GM19395 (cell line): Measurements from ENCODE around the gene LRP1B.
A peak's percentile ranks its signal among the peaks of the same experiment; 100 is the strongest.

Experiments
- ATAC-seq: cut with Tn5 transposase; IDR thresholded peaks from one replicate; pipeline ENCODE4 v1.9.1; 2021; ENCODE audit warnings: mild to moderate bottlenecking, moderate library complexity; ENCODE audit not compliant: unreplicated experiment

The LRP1B gene

DNA sequence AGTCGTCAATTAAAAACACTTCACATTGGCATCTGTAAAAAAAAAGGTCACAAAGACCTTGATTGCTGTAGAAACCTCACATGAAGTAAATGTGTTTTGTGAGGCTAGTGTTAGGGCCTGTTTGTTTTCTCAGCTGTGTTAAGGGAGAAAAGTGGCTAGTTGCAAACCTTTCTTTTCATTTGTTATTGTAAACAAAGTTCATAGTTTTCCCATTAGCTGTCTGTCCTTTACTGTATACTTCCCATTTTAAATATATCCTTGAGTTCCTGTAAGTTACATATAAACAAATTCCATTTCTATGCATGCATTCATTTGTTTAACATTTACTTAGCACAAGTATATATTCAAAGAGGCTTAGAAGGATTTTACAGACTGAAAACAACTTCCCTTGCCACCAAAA, 1250.2 kb downstream of the LRP1B start:
- ATAC-seq, result no peak

DNA sequence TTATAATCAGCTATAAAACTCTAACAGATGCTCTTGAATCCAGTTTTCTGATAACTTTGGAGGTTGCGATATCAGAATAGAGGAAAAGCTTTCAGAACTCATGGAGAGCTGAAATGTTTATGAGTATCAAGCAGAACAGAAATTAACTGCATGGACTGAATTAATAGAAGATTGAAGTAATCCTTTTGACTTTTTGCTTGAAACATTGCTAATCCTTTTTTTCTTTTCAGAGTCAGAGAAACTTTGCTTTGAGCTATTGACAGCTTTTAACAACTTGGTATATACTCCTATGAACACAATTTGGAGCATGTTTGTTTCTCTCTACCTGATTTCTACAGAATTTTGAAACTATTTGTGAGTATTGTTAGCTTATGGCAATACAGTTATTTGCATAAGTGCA, 1254.8 kb downstream of the LRP1B start:
- ATAC-seq, result no peak

DNA sequence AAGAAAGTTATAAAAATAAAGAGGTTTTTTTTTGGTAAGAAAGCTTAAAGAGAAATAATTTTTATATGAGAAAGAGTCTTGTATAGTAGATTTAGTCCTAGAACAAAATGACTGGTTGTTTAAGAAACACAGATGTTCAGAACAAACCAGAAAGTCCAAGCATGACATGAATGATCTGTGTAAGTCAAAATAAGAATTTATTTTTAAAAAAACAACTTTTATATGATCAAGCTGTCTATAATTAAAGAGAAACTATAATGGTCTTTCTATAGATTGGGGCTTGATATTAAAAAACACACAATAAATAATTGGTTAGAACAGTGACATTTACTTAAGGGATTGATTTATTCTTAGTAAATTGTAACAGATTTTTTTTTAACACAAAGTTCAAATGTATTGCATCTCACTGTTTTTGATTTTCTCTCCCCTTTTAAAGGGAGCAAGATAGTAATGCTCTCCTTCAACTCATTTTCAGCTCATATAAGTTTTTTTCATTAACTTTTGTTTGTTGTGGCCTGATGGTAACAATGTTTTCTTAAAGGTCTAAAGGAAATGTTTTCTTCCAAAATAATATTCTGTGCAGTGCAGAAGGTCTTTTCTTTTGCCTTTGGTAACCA, 1256.8 kb downstream of the LRP1B start:
- no peak for ATAC-seq

DNA sequence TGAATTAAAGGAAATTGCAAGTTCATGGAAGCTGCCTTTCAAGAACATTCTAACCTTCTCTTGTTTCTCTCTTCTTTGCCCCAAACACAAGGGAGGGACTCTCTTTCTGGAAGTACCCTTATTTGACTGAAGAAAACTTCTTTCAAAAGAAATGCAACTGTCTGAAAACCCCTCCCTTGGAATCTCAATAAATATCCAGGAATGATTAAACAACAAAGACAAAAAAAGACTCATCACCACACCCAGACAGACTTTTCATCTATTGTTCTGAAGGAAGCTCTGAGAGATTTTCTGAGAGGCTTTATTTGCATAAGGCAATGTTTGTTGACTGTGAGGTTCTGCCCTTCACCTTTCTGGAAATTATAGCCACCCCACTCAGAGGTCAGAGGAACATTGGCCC, 1260.9 kb downstream of the LRP1B start:
- no peak for ATAC-seq

DNA sequence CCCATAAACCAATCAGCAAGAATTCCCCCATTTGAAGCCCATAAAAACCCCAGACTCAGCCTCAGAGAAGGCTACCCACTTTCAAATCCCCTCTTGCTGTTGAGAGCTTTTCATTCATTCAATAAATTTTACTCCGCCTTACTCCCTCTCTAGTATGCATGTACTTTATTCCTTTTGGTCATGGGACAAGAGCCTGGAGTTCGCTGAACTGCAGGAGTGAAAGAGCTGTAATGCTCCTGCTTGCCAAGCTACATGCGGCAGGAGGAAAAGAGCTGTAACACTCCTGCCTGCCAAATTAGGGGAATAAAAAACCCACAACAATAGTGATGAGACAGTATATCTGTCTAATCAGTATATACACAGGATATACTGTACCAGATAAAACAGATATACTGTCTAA, 1261.7 kb downstream of the LRP1B start:
- no peak for ATAC-seq

DNA sequence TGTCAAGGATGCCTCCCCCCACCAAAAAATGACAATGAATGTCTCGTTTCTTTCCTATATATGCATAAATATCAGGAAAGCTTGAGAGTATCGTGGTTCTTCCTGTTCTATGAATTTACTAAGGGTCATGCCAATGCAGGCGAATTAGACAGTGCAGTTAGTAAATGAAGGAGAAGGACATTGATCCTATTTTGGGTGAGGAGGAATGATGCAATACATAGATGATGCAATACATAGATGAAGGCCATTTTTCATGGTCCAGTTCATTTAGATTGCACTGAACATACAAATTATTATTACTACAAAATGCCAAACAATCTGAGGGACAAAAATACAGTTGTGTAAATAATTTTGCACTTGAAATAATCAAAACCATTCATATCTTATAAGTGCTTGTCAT, 1265.0 kb downstream of the LRP1B start:
- ATAC-seq, result no peak

DNA sequence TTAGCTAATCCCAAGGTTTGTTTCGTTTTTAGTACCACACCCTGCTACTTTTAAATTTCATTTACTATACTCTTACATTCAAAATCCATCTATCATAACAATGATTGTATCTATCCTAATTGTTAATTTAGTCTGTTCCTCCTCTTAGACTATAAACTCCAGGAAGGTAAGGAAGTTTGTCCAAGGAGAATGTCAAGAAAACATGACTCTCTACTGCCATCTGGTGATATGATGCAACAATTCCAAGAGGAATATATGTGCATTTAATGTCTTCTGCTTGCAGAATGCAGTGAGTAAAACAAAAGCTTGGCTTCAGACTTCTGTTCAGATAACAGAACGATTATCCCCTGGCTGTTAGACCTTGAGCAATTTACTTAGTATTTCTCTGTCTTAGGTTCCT, 1267.1 kb downstream of the LRP1B start:
- ATAC-seq, result peak; percentile 71

DNA sequence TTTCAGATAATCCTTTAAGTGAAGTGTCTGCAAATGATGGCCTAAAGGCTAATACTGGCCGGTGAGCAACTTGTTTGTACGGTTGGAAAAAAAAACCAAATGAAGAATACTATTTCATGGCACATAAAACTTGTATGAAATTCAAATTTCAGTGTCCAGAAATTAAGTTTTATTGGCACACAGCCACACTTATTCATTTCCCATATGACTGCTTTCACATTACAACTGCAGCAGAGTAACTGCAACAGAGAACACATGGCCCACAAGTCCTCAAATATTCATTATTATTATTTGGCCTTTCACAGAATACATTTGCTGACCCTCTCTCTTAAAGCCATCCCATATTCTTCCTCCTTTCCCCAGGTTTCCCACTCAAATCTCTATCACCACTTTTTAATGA, 1268.6 kb downstream of the LRP1B start:
- ATAC-seq, result no peak

DNA sequence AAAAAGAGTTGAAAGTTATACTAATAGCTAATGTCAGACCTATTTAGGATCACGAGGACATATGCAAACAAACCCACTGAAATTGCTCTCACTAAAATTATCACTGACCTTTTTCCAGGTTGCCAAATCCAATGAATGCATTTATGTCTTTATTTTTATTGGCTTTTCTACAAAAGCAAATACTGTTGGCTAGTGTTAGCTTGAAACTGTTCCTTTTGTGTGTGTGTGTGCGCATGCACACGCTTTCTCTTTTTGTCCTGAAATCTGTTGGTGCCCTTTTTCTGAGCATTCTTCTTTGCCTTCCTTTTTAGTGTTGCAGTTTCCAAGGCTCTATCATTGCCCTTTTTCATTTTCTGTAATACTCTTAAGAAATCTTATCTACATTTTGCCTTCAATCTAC, 1269.2 kb downstream of the LRP1B start:
- ATAC-seq, result no peak

DNA sequence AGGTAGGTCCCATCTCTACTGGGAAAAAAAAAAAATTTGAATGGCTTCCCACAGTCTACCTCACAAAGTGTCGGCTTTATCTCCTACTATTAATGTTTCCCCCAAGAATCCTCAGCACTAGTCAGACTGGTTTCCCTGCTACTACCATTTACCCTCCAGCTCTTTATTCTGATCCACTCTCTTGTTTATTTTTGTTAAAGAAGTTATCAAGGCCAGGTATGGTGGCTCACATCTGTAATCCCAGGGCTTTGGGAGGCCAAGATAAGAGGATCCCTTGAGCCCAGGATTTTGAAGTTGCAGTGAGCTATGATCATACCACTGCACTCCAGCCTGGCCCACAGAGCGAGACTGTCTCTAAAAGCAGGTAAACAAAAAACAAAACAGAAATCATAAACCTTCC, 1275.3 kb downstream of the LRP1B start:
- no peak for ATAC-seq

DNA sequence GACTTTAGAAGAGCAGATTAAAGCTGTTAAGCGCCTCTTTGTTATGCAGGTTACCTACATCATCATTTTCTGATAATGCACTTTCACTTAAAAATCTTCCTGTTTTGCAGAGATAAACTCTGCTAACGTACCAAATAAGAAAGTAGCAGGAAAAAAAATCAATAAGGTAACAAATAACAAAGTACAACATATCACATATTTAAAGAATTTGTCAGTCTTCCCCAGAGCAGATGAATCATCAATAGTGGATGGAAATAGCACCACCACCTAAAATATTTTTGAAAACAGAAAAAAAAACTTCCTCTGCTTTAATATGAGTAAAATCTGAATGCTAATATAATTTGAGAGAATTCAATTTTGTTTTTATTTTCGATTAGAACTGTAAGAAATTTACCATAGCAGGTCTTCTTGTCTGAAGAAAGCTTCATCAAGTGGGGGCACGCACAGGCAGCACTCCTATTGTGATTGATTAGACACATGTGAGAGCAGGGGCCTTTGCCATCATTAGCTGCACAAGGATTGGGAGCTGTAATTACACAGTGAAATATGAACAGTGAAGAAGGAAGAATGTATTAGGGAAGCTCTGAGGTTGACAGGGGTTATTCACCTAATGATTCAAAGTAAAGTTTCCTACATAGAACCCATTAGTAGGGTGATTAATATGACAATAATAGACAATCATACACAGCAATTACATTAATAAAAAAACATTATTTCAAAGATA, 1279.4 kb downstream of the LRP1B start:
- ATAC-seq, result no peak

DNA sequence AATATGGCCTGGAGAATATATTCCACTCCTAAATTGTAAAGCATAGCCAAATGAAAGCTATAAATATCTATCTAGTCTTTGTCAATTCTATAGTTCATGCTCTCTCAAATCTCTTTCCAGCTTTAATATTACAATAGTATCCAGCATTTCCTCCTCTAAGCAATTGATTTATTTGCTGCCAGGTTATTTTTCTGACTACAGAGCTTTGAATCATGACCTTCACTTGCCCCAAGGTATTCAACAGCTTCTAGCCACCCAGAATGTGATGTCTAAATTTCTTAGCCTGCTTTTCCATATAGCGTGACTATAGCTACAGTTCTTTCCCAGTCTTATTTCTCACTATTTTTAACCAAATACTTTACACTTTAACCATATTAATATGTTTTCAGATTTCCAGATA, 1287.6 kb downstream of the LRP1B start:
- ATAC-seq, result no peak

DNA sequence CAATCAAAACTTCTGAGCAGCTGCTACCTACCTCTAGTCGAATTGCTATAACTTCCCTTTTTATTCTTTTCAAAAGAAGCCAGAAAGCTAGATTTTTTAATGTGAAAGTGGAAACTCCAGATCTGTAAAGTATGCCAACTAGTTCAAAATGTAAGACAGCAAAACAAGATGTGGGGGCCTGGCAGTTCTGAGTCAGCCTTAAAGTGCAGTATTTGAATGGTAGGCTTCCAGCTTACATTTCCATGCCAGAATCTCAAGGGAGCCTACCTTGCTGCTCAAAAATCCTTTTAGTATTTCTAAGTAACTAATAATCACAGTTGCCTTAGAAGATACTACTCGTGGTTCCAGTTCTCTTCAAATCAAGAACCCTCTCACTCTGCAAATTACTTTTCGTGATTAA, 1288.7 kb downstream of the LRP1B start:
- ATAC-seq, result no peak

DNA sequence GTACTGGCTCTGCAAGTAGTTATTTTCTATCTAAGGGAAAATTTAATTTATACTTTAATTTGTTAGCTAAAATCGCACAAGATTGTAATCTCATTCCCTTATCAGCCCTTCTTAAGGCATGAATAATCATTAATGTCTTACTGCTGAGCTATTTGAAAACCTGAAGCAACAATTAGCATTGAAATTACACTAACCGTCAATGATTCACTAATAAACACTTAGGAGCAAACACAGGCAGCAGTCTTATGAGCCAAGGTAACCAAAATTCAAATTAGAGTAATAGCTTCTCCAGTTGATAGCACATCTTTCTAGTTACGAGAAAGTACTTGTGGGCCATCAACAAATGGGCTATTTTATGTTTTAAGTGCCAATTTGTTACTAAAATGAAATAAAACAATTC, 1289.7 kb downstream of the LRP1B start:
- ATAC-seq, result no peak

DNA sequence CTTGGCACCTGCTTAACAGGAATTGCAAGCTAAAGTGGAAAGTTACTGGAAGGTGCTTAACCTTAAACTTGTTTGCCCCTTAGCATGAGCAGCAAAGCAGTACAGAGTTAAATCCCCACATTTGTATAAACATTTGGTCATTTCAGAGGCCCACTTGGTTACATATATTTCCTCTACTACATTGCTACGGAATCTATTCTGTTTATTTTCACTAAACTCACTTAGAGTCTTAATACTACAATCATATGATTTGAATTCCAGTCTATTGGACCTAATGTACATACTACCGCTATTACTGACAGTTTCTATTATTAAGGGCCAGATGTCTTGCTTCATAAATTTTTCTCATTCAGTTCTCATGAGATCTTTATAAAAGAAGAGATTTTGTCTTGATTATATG, 1294.0 kb downstream of the LRP1B start:
- no peak for ATAC-seq

DNA sequence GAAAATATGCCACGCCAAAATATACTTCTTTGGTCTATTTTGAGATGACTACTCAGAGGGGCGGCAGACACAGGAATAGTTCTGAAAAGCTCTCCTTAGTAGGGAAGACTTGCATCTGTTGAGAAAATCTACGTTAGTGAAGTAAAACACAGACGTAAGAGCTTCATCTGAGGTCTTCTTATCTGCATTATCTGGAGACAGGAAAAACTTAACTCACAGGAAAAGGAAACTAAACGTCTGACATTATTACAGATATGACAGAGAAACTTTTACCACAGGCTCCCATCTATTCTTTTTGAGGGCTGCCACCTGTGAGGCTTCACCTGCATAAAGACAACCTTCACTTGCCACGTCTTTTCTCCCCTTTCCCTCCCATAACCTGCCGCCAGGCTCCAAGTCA, 1295.7 kb downstream of the LRP1B start:
- ATAC-seq, result no peak

DNA sequence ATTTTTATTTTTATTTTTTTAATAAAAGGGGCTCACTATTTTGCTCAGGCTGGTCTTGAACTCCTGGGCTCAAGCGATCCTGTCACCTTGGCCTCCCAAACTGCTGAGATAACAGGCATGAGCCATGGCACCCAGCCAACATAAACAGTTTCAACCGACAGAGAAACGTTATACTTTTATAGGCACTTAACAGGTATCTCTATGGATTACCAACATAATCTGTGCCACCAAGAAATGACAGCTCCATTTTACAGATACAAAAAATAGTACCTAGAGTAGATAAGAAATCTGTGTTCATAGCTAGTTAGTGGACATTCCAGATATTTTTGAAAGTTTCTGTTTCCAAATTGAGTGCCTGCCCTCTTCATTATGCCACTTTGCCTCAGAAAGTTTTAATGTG, 1316.7 kb downstream of the LRP1B start:
- no peak for ATAC-seq

DNA sequence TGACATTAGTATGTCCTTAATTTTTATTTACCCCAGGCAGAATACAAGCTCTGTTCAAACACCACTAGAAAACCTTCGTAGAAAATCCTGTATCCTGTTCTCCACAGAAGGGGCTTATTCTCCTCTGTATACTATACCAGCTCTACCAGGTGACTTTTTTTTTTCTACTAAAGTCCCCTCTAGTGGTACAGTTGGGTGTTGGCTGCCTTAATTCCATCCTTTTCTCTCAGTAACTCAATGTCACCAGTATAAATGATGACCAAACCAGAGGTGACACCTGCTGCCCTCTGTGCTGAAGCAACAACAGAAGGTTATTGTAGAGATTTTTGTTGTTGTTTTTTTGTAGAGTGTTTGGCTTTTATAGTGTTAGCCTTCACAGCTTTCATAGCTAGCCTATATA, 1322.0 kb downstream of the LRP1B start:
- peak; percentile 80 for ATAC-seq

DNA sequence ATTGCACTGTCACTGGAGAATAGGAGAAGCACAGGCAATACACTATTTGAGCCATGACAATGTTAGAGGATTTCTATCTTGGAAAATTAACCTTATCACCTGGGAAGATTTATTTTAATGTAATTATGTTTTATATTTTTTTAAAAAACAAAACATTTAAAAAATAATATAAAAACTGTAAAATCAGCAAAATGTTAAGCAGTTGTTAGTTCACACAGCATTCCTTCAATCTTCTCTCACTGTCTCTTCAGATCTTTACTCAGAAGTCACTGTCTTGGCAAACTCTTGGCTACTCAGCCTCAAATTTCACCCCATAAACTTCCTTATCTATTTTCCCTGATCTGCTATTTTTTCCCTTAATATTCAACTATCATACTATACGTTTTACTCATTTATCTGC, 1322.6 kb downstream of the LRP1B start:
- no peak for ATAC-seq

DNA sequence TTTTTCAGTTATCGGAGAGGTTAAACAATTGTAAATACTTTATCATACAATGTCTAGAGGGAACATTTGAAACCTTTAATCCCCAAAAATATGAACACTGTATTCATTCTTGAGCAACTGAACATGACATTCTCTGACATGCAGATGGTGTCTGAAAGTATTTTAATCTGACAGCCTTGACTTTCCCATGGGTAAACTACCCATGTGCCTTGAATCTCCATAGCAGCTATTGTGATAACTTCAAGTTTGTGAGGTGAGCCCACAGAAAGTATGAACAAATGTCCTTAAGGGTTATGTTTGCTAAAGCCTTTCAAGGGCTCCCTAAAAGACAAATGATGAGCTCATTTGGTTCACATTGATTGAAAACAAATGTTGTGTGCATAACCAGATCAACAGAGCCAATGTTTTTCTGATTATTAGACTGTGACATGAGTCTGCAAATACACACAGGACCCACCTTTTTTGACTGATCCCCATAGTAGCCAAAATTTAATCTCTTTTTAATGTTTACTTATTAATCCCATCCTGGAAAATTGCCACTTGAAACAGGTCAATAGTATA, 1326.0 kb downstream of the LRP1B start:
- no peak for ATAC-seq

DNA sequence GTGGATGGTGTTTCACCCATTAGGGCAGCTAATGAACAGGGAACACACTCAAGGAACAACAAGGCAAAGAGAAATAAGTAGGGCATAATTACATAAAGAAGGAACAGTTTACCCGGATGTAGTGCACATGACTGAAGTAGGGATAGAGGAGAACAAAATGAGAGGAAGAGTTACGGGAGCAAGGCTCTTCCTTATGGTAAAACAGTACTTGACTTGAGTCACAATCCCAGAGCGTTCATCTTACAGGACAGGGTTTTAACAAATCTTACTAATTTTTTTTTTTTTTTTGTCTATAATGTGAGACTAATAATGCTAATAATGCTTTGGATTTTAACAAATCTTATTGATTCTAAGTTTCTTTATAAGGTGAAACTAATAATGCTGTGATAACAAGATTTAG, 1329.5 kb downstream of the LRP1B start:
- no peak for ATAC-seq

DNA sequence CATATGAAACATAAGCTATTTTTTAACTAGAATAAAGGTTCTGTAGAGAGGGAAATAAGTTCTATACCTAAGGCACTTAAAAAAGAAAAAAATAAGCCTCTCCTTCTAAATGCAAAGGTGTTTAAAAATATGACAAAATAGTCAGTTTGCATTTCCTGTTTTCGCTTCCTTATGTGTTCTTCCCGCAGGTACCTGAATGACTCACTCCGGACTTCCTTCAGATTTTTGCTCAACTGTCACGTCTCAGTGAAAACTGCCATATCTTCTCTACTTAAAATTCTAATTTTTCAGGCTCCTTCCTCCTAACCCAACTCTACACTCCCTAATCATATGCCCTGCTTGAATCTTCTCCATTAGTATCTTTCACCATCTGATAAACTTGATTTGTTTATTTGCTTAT, 1333.1 kb downstream of the LRP1B start:
- ATAC-seq, result peak; percentile 92

DNA sequence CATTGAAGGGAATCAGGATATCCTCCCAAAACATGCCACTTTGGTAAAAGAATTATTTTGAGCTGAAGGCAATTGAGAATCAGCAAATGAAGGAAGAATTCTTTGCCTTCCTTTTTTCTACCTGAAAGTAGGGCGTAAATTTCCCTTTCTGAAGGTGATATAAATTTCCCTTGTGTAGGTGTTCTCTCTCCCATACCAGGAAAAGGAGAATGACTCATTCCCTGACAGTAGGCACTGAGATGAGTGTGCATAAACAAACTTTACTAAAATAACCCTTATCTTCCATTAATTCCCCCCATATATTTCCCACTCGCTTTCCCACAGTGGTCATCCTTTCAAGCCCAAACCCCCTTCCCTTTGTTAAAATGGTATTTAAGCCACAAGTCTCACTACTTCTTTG, 1339.0 kb downstream of the LRP1B start:
- ATAC-seq, result no peak
